Fibroblast of mammary gland (primary cell): ENCODE results near the gene NMNAT2.
A peak's percentile ranks its signal among the peaks of the same experiment; 100 is the strongest.

Experiments used
- DNase-seq: peaks from one replicate; pipeline ENCODE4 v3.0.0-alpha.2; 2010; ENCODE audit warnings: low read depth
- H3K4me3 ChIP-seq: 2 replicates; pipeline ENCODE4 v1.5.1; 2011; ENCODE audit warnings: low read depth, mild to moderate bottlenecking, low read length, moderate library complexity; ENCODE audit not compliant: control insufficient read depth
- TF ChIP-seq, protein P1 (sequence below): conservative IDR thresholded peaks from 2 replicates; pipeline ENCODE4 v1.5.1; 2011; ENCODE audit warnings: low read depth, low read length, inconsistent platforms; ENCODE audit not compliant: control insufficient read depth, insufficient read depth

The NMNAT2 gene

GRCh38 chr1:183247066-183247465, 171.1 kb downstream of the NMNAT2 start:
- TF ChIP-seq, protein P1, sequence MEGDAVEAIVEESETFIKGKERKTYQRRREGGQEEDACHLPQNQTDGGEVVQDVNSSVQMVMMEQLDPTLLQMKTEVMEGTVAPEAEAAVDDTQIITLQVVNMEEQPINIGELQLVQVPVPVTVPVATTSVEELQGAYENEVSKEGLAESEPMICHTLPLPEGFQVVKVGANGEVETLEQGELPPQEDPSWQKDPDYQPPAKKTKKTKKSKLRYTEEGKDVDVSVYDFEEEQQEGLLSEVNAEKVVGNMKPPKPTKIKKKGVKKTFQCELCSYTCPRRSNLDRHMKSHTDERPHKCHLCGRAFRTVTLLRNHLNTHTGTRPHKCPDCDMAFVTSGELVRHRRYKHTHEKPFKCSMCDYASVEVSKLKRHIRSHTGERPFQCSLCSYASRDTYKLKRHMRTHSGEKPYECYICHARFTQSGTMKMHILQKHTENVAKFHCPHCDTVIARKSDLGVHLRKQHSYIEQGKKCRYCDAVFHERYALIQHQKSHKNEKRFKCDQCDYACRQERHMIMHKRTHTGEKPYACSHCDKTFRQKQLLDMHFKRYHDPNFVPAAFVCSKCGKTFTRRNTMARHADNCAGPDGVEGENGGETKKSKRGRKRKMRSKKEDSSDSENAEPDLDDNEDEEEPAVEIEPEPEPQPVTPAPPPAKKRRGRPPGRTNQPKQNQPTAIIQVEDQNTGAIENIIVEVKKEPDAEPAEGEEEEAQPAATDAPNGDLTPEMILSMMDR, result no peak
- no peak overlapping the region for H3K4me3 ChIP-seq
- DNase-seq, result no peak

DNA sequence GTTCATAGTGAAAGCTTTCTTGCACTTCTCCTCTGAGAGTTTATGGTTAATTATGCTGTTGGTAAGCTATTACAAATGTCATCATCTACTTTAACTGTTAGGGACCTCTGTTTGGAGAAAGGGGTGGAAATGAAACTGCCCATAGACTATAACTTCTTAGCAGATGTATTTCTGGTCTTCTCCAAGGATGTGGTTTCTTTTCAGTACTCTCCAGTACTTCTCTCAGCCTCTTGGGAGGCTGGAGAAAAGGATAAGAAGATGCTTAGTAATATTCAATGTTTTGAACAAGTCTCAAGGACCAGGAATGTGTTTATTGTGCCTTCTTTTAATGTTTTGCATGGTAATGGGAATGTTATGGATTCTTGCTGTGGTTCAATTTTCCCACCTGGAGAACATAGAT, 171.7 kb downstream of the NMNAT2 start:
- no peak overlapping the region for H3K4me3 ChIP-seq
- TF ChIP-seq, protein P1, result no peak
- peak; percentile 31 for DNase-seq

DNA sequence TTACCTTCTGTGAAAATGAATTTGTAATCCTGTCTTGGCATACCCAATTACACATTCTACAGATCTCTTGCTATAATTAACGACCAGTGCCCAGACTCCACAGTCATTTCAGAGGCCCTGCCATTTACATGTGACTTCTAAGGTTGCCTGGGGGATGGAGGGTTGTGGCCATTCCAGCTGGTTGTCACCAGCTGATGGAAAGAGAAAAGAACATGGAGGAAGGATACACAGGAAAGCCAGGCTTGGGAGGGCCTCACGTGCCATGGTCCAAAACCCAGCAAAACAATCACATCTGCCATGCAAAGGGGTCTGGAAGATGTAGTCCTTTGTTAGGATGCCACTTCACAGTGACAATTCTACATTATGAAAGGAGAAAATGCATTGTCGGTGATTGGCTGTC, 172.8 kb downstream of the NMNAT2 start:
- no peak for DNase-seq
- no peak overlapping the region for H3K4me3 ChIP-seq
- TF ChIP-seq, protein P1, result no peak

DNA sequence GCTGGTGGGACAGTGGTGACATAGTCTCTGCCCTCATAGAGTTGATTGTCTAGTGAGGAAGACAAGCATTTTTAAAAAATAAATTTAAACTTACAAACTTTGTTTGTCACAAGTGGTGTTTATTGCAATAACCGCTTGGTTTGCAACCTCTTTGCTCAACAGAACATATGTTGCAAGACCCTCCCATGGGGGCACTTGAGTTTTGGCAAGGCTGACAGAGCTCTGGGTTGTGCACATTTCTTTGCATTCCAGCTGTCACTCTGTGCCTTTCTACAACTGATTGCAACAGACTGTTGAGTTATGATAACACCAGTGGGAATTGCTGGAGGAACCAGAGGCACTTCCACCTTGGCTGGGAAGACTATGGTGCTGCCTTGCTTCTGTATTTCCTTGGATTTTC, 173.7 kb downstream of the NMNAT2 start:
- TF ChIP-seq, protein P1, result no peak
- H3K4me3 ChIP-seq, result no peak overlapping the region
- DNase-seq, result peak; percentile 97

DNA sequence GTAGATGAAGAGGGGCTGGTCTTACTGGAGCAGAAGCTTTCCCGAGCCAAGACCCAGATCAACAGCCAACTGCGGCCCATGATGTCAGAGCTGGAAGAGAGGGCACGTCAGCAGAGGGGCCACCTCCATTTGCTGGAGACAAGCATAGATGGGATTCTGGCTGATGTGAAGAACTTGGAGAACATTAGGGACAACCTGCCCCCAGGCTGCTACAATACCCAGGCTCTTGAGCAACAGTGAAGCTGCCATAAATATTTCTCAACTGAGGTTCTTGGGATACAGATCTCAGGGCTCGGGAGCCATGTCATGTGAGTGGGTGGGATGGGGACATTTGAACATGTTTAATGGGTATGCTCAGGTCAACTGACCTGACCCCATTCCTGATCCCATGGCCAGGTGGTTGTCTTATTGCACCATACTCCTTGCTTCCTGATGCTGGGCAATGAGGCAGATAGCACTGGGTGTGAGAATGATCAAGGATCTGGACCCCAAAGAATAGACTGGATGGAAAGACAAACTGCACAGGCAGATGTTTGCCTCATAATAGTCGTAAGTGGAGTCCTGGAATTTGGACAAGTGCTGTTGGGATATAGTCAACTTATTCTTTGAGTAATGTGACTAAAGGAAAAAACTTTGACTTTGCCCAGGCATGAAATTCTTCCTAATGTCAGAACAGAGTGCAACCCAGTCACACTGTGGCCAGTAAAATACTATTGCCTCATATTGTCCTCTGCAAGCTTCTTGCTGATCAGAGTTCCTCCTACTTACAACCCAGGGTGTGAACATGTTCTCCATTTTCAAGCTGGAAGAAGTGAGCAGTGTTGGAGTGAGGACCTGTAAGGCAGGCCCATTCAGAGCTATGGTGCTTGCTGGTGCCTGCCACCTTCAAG, 174.8 kb downstream of the NMNAT2 start:
- H3K4me3 ChIP-seq, result no peak overlapping the region
- DNase-seq, result peak; percentile 86
- TF ChIP-seq, protein P1, result no peak

DNA sequence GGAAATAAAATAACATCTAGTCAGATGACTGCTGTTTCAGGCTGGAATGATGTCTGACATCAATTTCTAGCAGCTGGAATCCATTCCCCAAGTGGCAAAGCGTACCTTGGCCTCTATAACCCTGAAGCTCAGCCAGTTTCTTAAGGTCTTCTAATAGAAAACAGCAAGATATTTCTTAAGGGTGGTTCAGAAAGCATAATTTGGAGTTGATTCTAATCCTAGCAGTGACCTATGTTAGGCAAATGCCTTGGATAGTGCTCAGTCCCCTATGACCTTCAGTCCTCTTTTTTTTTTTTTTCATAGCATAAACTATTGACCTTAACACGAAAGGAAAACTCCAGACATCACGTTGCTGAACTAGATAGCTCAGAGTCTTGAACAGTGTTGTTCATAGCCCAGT, 175.6 kb downstream of the NMNAT2 start:
- peak; percentile 66 for DNase-seq

More for the DNA sequence above, 175.6 kb downstream of the NMNAT2 start:
- no peak overlapping the region for H3K4me3 ChIP-seq
- TF ChIP-seq, protein P1, result no peak
